K562 (cell line): ENCODE measurements around the gene PIK3R6. TPM values are rescaled to one million over a fixed set of nuclear protein-coding genes. Genes with fewer than 3 reads are reported as not detected.

Experiments used
- BDP1 ChIP-seq: IDR thresholded peaks from 3 replicates; pipeline ENCODE4 v1.6.1; 2011; ENCODE audit not compliant: insufficient read length, insufficient read depth
- KAT7 ChIP-seq: sonication (generic); formaldehyde crosslinking; IDR thresholded peaks from 2 replicates; pipeline ENCODE4 v1.8.0; 2022; ENCODE audit warnings: missing genetic modification reagents, mild to moderate bottlenecking, borderline replicate concordance
- NBN ChIP-seq: fragments of 450-650 bp; IDR thresholded peaks from 2 replicates; pipeline ENCODE4 v1.6.1; 2016; ENCODE audit warnings: low read depth, mild to moderate bottlenecking
- NFIC ChIP-seq: fragments of 450-650 bp; IDR thresholded peaks from 2 replicates; pipeline ENCODE4 v1.6.1; 2017; ENCODE audit warnings: mild to moderate bottlenecking, inconsistent platforms
- PML ChIP-seq: IDR thresholded peaks from 2 replicates; pipeline ENCODE4 v1.6.1; 2012; ENCODE audit warnings: low read length, inconsistent platforms
- POLR2AphosphoS2 ChIP-seq: IDR thresholded peaks from 2 replicates; pipeline ENCODE4 v1.6.1; 2012; ENCODE audit warnings: low read length, improper control_type of control experiment
- PTBP1 ChIP-seq: fragments of 200-400 bp; formaldehyde crosslinking; IDR thresholded peaks from 2 replicates; pipeline ENCODE4 v1.6.1; 2017; ENCODE audit warnings: low read depth, low read length
- SETDB1 ChIP-seq: IDR thresholded peaks from one replicate; pipeline ENCODE4 v1.6.1; 2012; ENCODE audit warnings: low read length, control low read depth, inconsistent platforms
- U2AF2 ChIP-seq: fragments of 200-400 bp; formaldehyde crosslinking; optimal IDR thresholded peaks from 2 replicates; pipeline ENCODE3; 2017; ENCODE audit warnings: low read depth, mild to moderate bottlenecking, low read length
- polyA plus RNA-seq, 8 experiments: library from polyadenylated mRNA; depleted of rRNA in 4 of 8; stranded (reverse) in 5 of 8; unstranded in 3 of 8; fragments of >200 nt; fragmentation: Nextera tagmentation in 2 of 8; fragmentation: Illumina TruSeq in 1 of 8; extraction: Ambion mirVana in 2 of 8; extraction: Trizol in 1 of 8; gene quantifications; 2 replicates each; pipeline versions ENCODE4 v1.2.1 to v1.2.3, GENCODE V29; 2011 to 2014; ENCODE audit warnings: inconsistent platforms in 1 of 8, missing spikeins in 1 of 8
- total RNA-seq, 7 experiments: library from RNA; depleted of rRNA in 6 of 7; stranded (reverse); fragments of >200 nt in 6 of 7; fragmentation: Illumina TruSeq in 2 of 7; extraction: Trizol in 2 of 7; gene quantifications; 2 replicates each; pipeline versions ENCODE4 v1.2.1 to v1.2.3, GENCODE V29; 2011 to 2021; ENCODE audit warnings: low replicate concordance in 1 of 7
- TF ChIP-seq, protein P1 (sequence below), 2 experiments: fragments of 450-650 bp in 1 of 2; sonication (generic) in 1 of 2; formaldehyde crosslinking; conservative IDR thresholded peaks; 2 replicates each; pipeline versions ENCODE4 v1.4.0 to v1.8.1; 2020 to 2022; ENCODE audit warnings: mild to moderate bottlenecking in 1 of 2, missing genetic modification reagents in 1 of 2
- TF ChIP-seq, protein P2 (sequence below): fragments of 250-450 bp; sonication (Bioruptor Pico); IDR thresholded peaks from 2 replicates; pipeline ENCODE4 v1.5.0; 2021

The PIK3R6 gene
- total and polyA plus RNA-seq, 9 of the 15 experiments (the other 6 are each of a cell fraction or from before 2014, with no cell fraction given), result 0.04 TPM; not detected in 8

DNA sequence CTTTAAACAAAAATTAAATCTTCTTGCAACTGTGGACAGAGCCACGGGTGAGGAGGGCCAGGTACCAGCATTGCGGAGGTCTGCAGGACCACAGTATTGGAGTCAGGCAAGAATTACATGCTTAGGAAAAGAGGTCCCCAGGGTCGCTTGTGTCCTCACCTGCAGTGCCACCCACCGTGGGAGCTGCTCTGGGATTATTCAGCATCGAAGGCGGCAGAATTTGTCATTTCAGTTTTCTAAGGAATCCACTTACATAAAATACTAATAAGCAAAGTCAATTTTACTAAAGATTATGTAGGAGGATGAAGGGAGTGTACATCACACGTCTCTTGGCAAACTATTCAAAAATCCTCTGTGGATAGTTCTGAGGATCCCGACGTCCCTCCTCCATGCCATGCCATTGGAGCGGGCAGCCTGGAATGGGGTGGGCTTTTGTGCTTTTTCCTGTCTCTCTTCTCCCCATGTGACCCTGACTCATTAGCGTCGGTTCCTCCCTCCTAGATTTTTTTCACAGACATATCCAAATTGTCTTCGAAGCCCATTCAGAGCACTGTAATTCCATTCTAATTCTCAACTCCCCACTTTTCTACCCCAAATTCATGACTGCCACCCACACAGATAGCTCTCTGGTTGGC, 3.0 kb upstream of the PIK3R6 start (continued):
- no peak for TF ChIP-seq SETDB1
- no peak for TF ChIP-seq POLR2AphosphoS2
- no peak for TF ChIP-seq PML
- TF ChIP-seq NBN, result no peak
- no peak for TF ChIP-seq NFIC
- TF ChIP-seq BDP1, result no peak
- TF ChIP-seq, protein P1, sequence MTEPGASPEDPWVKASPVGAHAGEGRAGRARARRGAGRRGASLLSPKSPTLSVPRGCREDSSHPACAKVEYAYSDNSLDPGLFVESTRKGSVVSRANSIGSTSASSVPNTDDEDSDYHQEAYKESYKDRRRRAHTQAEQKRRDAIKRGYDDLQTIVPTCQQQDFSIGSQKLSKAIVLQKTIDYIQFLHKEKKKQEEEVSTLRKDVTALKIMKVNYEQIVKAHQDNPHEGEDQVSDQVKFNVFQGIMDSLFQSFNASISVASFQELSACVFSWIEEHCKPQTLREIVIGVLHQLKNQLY (CRISPR knock-in tag; conservative IDR thresholded peaks at IDR 0.05), result no peak
- no peak for TF ChIP-seq PTBP1
- TF ChIP-seq, protein P2, sequence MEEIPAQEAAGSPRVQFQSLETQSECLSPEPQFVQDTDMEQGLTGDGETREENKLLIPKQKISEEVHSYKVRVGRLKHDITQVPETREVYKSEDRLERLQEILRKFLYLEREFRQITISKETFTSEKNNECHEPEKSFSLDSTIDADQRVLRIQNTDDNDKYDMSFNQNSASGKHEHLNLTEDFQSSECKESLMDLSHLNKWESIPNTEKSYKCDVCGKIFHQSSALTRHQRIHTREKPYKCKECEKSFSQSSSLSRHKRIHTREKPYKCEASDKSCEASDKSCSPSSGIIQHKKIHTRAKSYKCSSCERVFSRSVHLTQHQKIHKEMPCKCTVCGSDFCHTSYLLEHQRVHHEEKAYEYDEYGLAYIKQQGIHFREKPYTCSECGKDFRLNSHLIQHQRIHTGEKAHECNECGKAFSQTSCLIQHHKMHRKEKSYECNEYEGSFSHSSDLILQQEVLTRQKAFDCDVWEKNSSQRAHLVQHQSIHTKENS (CRISPR knock-in tag), result no peak
- TF ChIP-seq KAT7, result no peak
- no peak for TF ChIP-seq U2AF2
